Measurements from ENCODE around the gene PAMR1.

GRCh38 chr11:35559949-35560348 lies 34.5 kb upstream of the PAMR1 start:
- TF ChIP-seq CTCF (conservative IDR thresholded peaks at IDR 0.05 in 1 of 2, IDR thresholded peaks at IDR 0.05 in 1 of 2; ENCODE audit: low read depth in 1 of 2, low read length in 2 of 2), result no peak
- TF ChIP-seq EZH2 (IDR thresholded peaks at IDR 0.05; ENCODE audit: low read length, missing control alignments), result no peak

Measured in fibroblast of lung (primary cell).